ENCODE measurements around the gene CTNNA2. TPM values are rescaled to one million over a fixed set of nuclear protein-coding genes. Genes with fewer than 3 reads are reported as not detected.

The CTNNA2 gene
- total and polyA plus RNA-seq, 9 donors, result 0.32 to 1.4 (median 0.37) TPM; not detected in 3

DNA sequence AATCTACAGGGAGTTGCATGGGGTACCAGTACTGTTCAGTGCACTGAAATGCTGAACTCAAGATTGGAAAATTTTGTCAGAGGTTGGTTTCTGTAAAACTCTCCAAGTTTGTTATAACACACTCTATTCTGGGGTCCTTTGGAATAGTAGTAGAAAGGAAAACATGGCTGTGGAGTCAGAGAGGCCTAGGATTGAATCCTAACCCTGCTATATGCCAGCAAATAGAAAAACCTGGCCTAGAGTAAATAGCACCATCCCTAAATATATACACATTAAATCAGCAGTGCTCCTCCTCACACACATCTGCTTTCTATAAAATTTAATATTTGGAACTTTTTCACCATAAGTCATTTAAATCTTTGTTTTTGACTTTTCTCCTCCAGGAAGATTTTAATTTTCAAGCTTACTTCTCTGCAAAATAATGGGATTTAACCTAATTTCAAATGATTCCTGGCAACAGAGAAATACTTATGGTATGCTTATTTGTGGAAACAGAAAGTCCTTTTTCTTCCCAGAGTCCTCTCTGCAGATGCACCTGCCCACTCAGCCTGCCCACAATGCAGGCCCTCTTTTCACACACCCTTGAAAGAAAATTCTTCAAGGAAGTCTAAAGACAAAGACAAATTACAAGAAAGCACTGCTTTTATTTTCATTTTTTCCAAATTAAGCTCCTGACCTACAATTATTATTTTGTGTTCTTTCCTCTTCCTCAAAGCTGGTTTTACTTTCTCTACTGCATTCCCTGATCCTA is 989.2 kb downstream of the CTNNA2 start:
- Histone ChIP-seq H3K4me1 (ENCODE audit: insufficient read depth) (no peaks in the 10 kb centered on the region), H3K9me3 (no peaks in the 10 kb centered on the region), H3K4me3 (no peak overlapping the region), H3K36me3 (no peaks in the 10 kb centered on the region), H3K27me3 (no peaks in the 10 kb centered on the region), H3K27ac (no peak overlapping the region)
- TF ChIP-seq POLR2A (IDR thresholded peaks at IDR 0.05) (no peak), EP300 (IDR thresholded peaks at IDR 0.05) (no peak), CTCF (IDR thresholded peaks at IDR 0.05) (no peak)
- intact Hi-C loops (cut with DNase I), result no loop called here
- no peak for DNase-seq

GRCh38 chr2:80506563-80506962 is 993.7 kb downstream of the CTNNA2 start:
- TF ChIP-seq CTCF (IDR thresholded peaks at IDR 0.05) (no peak), POLR2A (IDR thresholded peaks at IDR 0.05) (no peak), EP300 (IDR thresholded peaks at IDR 0.05) (no peak)
- intact Hi-C loops (cut with DNase I), result no loop called here

DNA sequence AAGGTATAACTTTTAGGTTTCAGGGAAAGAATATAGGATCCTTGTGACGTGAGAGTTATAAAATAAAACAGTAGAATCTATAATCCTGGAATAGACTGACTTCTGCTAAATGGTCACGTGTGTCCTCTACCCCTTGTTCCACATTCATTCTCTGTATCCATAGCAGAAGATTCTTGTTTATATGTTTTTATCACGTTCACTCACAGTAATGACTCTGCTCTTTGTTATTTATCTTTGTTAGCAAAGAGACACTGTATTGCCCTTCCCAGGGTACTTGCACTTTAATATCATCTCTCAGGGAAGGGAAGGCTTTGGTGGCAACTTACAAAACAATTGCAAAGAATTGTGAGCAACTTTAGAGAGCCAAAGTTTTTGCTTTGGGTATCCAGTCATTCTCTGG is 997.9 kb downstream of the CTNNA2 start:
- no peaks in the 10 kb centered on the region for H3K9me3 ChIP-seq
- H3K27me3 ChIP-seq, result no peaks in the 10 kb centered on the region
- TF ChIP-seq EP300 (IDR thresholded peaks at IDR 0.05), result no peak
- no peak for TF ChIP-seq POLR2A (IDR thresholded peaks at IDR 0.05)
- TF ChIP-seq CTCF (IDR thresholded peaks at IDR 0.05), result no peak
- no peaks in the 10 kb centered on the region for H3K4me1 ChIP-seq (ENCODE audit: insufficient read depth)
- H3K27ac ChIP-seq, result no peak overlapping the region
- no peaks in the 10 kb centered on the region for H3K36me3 ChIP-seq
- intact Hi-C loops (cut with DNase I), result no loop called here
- DNase-seq, result no peak
- H3K4me3 ChIP-seq, result no peak overlapping the region
- 54 to 76% (median 61%) methylated on average over 3 of the region's 3 CpGs for WGBS, 3 donors

More at GRCh38 chr2:80506563-80506962, 993.7 kb downstream of the CTNNA2 start:
- H3K27me3 ChIP-seq, result no peaks in the 10 kb centered on the region
- H3K9me3 ChIP-seq, result no peaks in the 10 kb centered on the region
- H3K36me3 ChIP-seq, result no peaks in the 10 kb centered on the region
- no peak overlapping the region for H3K4me3 ChIP-seq
- DNase-seq, result no peak
- WGBS, 3 donors, result 59 to 77% (median 65%) methylated on average over 1 of the region's 1 CpG
- no peaks in the 10 kb centered on the region for H3K4me1 ChIP-seq (ENCODE audit: insufficient read depth)
- H3K27ac ChIP-seq, result no peak overlapping the region

DNA sequence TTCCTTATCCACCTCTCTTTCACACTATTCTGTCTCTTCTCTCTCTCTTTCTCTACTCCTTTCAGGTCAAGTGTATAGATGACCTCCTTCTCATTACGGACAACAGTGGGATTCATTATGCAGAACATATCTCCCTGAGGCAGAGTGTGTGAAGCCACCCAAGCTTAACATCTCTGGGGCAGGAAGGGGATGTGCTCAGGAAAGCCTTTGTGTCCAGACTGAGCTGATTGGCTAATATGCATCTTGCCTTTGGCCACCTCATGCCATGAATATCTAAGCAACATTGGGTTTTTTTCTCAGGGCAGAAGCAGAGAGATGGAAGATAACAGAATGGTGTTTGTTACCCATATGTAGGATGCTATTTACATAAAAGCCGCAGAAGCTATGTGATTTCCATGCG is 1003.1 kb downstream of the CTNNA2 start:
- H3K4me3 ChIP-seq, result no peak overlapping the region
- DNase-seq, result no peak
- H3K27ac ChIP-seq, result no peak overlapping the region
- no peaks in the 10 kb centered on the region for H3K36me3 ChIP-seq
- no peak for TF ChIP-seq EP300 (IDR thresholded peaks at IDR 0.05)
- no peak for TF ChIP-seq CTCF (IDR thresholded peaks at IDR 0.05)
- no peak for TF ChIP-seq POLR2A (IDR thresholded peaks at IDR 0.05)
- H3K9me3 ChIP-seq, result no peaks in the 10 kb centered on the region
- intact Hi-C loops (cut with DNase I), result no loop called here
- WGBS, 3 donors, result 88 to 92% (median 90%) methylated on average over 3 of the region's 3 CpGs
- no peaks in the 10 kb centered on the region for H3K4me1 ChIP-seq (ENCODE audit: insufficient read depth)
- H3K27me3 ChIP-seq, result no peaks in the 10 kb centered on the region
